ENCODE measurements around the gene GSS.

The GSS gene

GRCh38 chr20:34978092-34978744 lies 22.6 kb upstream of the GSS start:
- DNase-seq (ENCODE audit: low read depth in 4 of 4, low spot score in 1 of 4): no peak

DNA sequence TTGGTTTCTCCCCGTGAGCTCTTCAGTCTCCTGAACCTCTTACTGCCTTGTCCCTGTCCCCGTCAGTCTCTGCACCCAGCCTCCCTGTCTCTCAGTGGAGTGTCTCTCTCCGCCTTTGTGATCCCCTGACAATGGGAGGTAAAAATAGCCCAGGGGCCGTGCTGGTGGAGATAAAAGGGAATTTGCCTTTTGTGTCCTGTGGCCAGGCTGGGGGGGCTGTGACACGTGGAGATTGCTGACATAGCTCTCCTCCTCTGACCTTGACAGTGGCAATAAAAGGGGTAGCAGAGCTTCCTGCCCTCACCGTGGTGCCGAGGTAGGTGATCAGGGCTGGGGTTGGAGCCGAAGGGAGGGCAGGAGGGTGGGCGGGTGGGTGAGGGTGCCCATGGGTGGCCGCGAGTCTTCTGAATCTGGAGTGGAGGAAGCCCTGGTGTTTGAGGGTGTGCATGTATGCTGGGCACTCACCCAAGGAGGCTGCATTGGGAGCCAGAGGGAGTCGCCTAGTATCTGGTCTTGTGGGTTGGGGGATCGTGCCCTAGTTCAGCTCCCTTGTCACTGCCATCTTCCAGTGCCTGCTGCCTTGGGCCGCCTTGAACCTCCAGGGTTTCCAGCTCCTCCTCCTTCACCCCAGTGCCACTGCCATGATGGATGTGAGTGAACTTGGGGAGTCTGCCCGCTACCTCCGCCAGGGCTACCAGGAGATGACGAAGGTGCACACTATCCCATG lies 21.9 kb upstream of the GSS start:
- no peak for DNase-seq (ENCODE audit: low read depth in 4 of 4, low spot score in 1 of 4)

GRCh38 chr20:34976286-34976685 lies 20.7 kb upstream of the GSS start:
- DNase-seq (ENCODE audit: low read depth in 4 of 4, low spot score in 1 of 4): no peak

DNA sequence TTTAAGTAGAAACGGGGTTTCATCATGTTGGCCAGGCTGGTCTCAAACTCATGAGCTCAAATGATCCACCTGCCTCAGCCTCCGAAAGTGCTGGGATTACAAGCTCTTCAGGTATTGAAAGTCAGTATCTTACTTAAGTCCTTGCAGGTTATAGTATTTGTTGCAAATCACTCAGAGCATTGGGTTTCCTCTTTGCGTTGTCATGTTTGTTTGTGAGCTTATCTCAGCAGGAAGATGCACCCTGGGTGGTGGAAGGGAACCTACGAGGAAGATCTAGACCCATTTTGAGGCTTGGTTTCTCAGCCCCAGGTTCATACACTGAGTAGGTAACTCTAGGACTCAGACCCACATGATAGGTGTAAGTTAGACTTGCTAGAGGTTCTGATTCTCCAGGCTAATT lies 18.6 kb upstream of the GSS start:
- no peak for DNase-seq (ENCODE audit: low read depth in 4 of 4, low spot score in 1 of 4)

DNA sequence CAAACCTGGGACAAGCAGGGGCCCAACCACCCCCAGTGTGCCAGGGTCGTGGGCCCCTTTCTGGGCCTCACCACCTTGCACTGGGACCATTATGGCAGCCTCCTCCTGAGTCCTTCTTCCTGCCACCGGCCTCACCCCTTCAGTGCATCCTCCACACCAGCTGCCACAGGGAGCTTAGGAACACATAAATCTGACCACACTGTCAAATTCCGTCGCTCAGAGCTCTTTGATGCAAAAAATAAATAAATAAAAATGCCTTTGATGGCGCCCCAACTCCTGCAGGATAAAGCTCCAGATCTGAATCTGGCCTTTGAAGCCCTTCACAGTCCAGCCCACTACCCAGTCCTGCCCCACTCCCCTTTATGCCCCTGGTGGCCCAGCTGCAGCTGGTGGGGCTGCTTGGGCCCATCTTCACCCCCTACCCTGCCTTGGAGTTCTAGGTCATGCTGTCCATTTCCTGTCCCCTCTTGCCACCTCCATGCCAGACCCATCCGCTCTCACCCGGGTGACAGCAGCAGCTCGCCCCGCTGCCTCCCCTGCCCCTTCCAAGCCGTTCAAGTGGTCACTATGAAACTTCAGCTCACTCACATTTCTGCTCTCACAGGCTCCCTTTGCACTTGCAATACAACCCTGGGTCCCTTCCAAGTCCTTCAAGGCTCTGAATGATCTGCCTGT lies 16.1 kb upstream of the GSS start:
- no peak for DNase-seq (ENCODE audit: low read depth in 4 of 4, low spot score in 1 of 4)

- no peak for DNase-seq (ENCODE audit: low read depth in 4 of 4, low spot score in 1 of 4)
Measured at GRCh38 chr20:34970846-34971560, 15.4 kb upstream of the GSS start.

- no peak for DNase-seq (ENCODE audit: low read depth in 4 of 4, low spot score in 1 of 4)
Measured at GRCh38 chr20:34970193-34970840, 14.7 kb upstream of the GSS start.

DNA sequence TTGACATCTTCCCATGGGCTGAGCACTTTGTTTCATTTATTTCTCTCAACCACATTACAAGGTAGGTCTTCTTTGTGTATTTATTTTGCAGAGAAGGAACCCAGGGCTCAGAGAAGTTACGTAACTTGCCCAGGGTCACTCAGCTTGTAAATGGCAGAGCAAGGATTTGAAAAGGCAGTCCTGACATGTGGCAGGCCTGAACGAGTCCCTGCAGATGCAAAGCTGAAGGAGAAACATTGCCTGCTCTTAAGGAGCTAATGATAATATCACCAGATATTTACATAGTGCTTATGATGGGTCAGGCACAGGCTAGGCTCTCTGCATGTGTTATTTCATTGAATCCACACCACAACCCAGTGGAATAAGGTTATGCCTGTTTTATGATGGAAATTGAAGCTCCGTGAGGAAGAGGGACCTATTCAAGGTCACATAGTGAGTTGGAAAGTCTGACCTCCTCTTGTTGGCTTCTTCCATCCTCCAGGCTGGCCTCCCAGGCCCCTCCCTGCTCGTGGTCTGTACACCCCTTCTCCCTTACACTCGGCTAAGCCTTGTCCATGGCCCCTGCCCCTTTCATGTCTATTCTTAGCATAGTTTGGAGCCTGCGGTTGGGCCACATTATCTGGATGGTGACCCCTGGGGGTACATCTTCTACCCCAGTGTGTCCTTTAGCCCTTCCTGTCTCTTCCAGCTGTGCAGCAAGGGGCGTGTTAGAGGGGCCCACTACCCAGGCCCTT lies 12.6 kb upstream of the GSS start:
- no peak for DNase-seq (ENCODE audit: low read depth in 4 of 4, low spot score in 1 of 4)

DNA sequence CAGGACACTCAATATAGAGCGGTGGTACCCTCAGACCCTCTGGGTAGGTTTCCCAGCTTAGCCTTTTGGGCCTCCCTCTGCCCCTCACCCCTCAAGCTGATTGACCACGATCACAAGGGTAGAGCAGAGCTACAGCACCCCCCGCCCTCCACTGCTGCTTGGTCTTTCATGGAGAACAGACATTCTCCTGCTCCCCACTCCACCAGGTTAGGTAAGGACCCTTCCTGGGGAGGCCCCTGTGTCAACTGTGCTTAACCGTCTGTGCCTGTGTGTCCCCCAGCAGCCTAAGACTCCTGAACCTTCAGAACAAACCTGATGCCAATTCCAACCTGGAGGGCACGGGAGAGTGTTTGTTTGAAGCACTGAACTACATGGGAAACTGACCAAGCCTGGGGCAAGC lies 11.8 kb upstream of the GSS start:
- DNase-seq (ENCODE audit: low read depth in 4 of 4, low spot score in 1 of 4): no peak

- no peak for DNase-seq (ENCODE audit: low read depth in 4 of 4, low spot score in 1 of 4)
Measured at GRCh38 chr20:34965051-34965450, 9.4 kb upstream of the GSS start.

- DNase-seq (ENCODE audit: low read depth in 4 of 4, low spot score in 1 of 4): no peak
Measured at GRCh38 chr20:34964486-34964885, 8.9 kb upstream of the GSS start.

DNA sequence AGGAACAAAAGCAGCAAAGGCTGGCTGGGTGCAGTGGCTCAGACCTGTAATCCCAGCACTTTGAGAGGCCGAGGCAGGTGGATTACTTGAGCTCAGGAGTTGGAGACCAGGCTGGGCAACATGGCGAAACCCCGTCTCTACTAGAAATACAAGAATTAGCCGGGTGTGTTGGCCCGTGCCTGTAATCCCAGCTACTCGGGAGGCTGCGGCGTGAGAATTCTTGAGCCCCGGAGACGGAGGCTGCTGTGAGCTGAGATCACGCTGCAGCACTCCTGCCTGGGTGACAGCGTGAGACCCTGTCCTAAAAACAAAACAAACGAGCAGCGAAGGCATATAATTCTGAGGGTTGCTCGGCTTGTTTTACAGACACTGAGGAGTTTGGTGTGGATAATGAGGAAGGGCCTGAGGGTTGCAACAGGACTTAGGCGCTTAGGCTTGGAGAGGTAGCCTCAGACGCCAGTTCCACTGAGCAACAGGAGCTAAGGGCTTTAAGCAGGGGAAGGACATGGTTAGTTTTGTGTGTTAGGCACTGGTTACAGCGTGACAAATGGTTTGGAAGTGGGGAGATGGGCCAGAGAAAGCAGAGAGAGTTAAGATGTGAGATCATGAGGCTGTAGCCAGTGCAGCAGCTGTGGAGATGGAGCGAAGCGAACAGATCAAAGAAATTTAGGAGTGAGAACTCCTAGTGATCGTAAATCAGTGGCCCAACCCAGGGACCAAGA lies 1.3 kb upstream of the GSS start:
- no peak for DNase-seq (ENCODE audit: low read depth in 4 of 4, low spot score in 1 of 4)

DNA sequence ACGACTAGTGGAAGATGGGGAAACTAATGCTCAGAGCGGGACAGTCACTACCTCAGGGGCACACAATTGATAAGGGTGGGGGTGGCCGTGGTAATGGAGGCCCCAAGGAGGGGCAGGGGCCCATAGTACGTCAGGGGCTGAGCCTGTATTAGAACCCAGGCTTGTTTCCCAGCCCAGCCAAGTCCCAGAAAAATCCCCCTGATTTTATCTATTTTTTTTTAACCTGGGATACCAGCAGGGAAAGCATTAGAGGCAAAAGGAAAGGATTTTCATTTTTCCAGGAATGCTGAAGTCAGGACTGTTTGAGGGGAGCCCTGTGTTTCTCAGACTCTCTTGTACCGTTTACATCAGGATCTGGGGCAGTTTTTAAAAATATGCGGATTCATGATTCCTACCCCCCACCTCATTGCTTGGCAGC lies 444 bp upstream of the GSS start:
- no peak for DNase-seq (ENCODE audit: low read depth in 4 of 4, low spot score in 1 of 4)

DNA sequence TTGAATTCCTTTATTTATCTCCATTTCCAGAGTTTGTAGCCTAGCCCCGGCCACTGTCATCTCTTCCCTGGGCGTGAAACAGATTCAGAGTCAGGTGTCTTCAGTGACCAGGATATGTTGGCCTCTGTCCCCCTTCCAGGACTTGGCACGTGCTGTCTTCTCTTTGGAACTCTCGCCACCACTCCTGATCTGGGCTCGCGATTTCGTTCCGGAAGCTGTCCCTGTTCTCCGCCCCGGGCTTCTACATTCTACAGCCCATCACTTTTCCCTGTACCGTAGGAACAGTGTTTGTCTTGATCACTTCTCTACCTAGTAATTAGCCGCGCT lies 739 bp downstream of the GSS start:
- DNase-seq (ENCODE audit: low read depth in 4 of 4, low spot score in 1 of 4): no peak

DNA sequence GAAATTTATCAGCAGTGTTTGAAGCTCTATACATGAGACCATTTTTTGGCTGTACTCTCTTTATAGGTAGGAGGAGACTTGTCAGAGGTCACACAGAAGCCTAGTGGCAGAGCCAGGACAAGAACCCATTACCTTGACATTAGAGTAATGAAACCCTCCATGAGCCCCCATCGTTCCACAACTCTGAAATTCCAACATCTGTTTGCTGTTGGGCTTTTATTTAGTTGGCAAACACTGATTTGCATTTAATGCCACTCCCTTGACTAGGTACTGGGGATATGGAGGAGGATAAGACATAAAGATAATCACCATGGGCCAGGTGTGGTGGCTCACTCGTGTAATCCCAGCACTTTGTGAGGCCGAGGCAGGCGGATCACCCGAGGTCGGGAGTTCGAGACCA lies 1.6 kb downstream of the GSS start:
- DNase-seq (ENCODE audit: low read depth in 4 of 4, low spot score in 1 of 4): no peak

DNA sequence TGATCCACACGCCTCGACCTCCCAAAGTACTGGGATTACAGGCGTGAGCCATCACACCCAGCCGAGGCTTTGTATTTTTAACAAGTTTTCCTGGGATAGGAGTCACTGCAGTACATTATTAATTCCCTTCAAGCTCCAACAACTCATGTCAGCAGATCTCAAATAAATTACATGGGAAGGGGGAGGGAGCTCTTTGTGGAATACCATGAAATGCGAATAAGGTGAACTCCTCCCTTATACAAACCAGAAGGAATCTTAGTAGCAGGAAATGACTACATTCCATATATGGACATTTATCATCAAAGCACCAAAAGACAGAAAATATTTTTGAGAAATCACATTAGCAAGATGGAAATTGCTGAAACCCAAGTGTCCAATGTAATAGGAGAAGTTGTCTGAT lies 2.9 kb downstream of the GSS start:
- DNase-seq (ENCODE audit: low read depth in 4 of 4, low spot score in 1 of 4): no peak

- DNase-seq (ENCODE audit: low read depth in 4 of 4, low spot score in 1 of 4): no peak
Measured at GRCh38 chr20:34951652-34952051, 4.0 kb downstream of the GSS start.

DNA sequence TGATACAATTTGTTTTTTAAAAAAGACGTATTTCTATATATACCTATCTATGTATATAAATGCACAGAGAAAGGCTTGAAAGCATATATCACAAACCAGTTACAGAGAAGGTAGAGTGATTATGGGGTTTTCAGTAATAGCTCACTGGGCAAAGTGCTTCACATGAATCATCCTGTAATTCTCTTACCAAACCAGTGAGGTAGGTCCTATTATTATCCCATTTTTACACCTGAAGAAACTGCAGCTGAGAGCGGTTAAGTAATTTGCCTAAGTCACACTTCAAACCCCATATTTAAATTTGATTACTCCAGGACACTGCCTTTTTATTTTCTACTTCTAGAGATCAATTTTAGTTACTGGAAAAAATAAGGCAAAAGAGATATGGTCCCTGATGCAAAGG lies 4.4 kb downstream of the GSS start:
- DNase-seq (ENCODE audit: low read depth in 4 of 4, low spot score in 1 of 4): no peak

DNA sequence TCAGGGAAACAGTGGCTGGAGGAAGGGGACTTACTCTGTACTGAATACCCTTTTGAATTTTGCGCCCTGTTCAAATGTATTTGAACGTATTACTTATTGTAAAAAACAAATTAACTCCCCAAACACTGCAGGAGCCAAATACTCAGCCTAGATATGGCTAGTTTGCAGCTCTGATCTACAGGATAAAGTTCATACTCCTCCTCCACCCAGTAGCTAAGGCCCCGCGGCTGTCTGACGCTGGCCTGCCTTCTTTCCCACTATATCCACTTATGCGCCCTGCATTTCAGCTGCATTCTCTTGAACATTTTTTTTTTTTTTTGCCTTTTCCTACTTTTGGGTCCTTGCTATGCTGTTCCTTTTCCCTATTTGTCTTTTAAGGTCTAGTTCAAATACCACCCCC lies 6.5 kb downstream of the GSS start:
- no peak for DNase-seq (ENCODE audit: low read depth in 4 of 4, low spot score in 1 of 4)

- no peak for DNase-seq (ENCODE audit: low read depth in 4 of 4, low spot score in 1 of 4)
Measured at GRCh38 chr20:34948030-34948429, 7.6 kb downstream of the GSS start.
